ENCODE results near the gene FAM219B. TPM values are rescaled to one million over a fixed set of nuclear protein-coding genes. Genes with fewer than 3 reads are reported as not detected.

The FAM219B gene
- total and polyA plus RNA-seq, 2 experiments from 2014 or later, result 28.8 to 61.4 TPM

DNA sequence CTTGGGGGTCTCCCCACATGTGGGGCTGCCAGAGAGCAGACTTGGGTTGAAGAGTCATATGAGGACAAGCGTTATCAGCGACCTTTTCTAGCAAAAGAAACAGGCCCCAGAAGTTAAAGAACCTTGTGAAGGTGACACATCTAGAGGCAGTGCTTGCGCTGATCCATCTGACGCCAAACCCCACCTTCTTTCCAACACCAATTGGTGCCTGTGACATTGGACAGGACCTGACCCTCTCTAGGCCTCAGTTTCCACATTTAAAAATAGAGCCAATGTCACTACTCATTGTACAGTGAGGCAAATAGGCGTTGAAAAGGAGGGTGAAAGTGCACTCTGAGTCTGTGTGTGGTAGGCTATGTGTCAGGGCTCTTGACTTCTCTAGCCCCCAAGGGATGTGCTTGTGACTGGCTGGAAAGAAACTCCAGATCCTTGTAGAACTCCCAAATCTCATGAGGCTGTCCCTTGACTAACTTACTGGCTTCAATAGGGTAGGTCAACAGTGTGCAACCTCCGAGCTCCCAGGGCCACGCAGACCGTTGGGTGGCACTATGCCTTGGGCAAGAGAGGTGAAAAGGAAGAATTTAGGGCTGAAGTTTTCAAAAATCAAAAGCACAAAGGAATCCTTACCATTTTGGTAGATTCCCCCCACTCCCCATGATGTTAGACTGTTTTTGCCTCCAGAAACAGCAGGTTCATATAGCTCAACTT is 666 bp upstream of the FAM219B start:
- ATAC-seq (peak; percentile 6; the same call in 2 of the 3 replicates), DNase-seq (ENCODE audit: low spot score) (peak; percentile 34)
- no peaks in the 10 kb centered on the region for H3K27me3 ChIP-seq (ENCODE audit: insufficient read depth)
- H2AFZ ChIP-seq, result peak overlapping the region; percentile 100
- H3K79me2 ChIP-seq (replicated peaks; ENCODE audit: insufficient read depth), result peaks cover 13% of the 10 kb centered on the region
- Mint-ChIP-seq H3K4me3 (peak overlapping the region; percentile 97), H3K27me3 (ENCODE audit: insufficient read depth, low read depth, poor library complexity) (peaks cover 7% of the 10 kb centered on the region), H3K9me3 (peaks cover 6% of the 10 kb centered on the region; the same call in 2 of the 3 replicates), H3K36me3 (ENCODE audit: low read depth) (peaks cover 62% of the 10 kb centered on the region), H3K4me1 (peaks cover 16% of the 10 kb centered on the region), H3K27ac (peak overlapping the region; percentile 97)
- peaks cover 11% of the 10 kb centered on the region; the same call in 1 of the 2 replicates for H3K36me3 ChIP-seq (ENCODE audit: insufficient read depth)
- H3F3A ChIP-seq (replicated peaks; ENCODE audit: low read depth), result peaks cover 1% of the 10 kb centered on the region; the same call in 1 of the 2 replicates
- no peaks in the 10 kb centered on the region for H3K9me2 ChIP-seq (ENCODE audit: insufficient read depth)
- no peak overlapping the region; the same call in 1 of the 2 replicates for H3K27ac ChIP-seq (ENCODE audit: low read depth)
- peaks cover under 1% of the 10 kb centered on the region; the same call in 1 of the 2 replicates for H4K20me1 ChIP-seq (replicated peaks; ENCODE audit: insufficient read depth)
- H3K4me2 ChIP-seq, result peak overlapping the region; percentile 94
- TF ChIP-seq NANOG (IDR thresholded peaks at IDR 0.05; ENCODE audit: borderline replicate concordance) (no peak), ZNF331 (CRISPR knock-in tag; IDR thresholded peaks at IDR 0.05; ENCODE audit: low read depth) (no peak), STAT1 (IDR thresholded peaks at IDR 0.05; ENCODE audit: unreplicated experiment) (no peak), ZNF114 (CRISPR knock-in tag; IDR thresholded peaks at IDR 0.05) (no peak), POLR2AphosphoS5 (IDR thresholded peaks at IDR 0.05; ENCODE audit: low read depth) (no peak), CREB1 (CRISPR knock-in tag; IDR thresholded peaks at IDR 0.05; ENCODE audit: low read depth) (no peak), JUNB (IDR thresholded peaks at IDR 0.05; ENCODE audit: unreplicated experiment) (no peak)
- TF ChIP-seq, protein P1, sequence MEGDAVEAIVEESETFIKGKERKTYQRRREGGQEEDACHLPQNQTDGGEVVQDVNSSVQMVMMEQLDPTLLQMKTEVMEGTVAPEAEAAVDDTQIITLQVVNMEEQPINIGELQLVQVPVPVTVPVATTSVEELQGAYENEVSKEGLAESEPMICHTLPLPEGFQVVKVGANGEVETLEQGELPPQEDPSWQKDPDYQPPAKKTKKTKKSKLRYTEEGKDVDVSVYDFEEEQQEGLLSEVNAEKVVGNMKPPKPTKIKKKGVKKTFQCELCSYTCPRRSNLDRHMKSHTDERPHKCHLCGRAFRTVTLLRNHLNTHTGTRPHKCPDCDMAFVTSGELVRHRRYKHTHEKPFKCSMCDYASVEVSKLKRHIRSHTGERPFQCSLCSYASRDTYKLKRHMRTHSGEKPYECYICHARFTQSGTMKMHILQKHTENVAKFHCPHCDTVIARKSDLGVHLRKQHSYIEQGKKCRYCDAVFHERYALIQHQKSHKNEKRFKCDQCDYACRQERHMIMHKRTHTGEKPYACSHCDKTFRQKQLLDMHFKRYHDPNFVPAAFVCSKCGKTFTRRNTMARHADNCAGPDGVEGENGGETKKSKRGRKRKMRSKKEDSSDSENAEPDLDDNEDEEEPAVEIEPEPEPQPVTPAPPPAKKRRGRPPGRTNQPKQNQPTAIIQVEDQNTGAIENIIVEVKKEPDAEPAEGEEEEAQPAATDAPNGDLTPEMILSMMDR (conservative IDR thresholded peaks at IDR 0.05; ENCODE audit: low read depth in 2 of 2), result no peak
- TF ChIP-seq, protein P2, sequence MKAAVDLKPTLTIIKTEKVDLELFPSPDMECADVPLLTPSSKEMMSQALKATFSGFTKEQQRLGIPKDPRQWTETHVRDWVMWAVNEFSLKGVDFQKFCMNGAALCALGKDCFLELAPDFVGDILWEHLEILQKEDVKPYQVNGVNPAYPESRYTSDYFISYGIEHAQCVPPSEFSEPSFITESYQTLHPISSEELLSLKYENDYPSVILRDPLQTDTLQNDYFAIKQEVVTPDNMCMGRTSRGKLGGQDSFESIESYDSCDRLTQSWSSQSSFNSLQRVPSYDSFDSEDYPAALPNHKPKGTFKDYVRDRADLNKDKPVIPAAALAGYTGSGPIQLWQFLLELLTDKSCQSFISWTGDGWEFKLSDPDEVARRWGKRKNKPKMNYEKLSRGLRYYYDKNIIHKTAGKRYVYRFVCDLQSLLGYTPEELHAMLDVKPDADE (IDR thresholded peaks at IDR 0.05), result no peak
- TF ChIP-seq, protein P3, sequence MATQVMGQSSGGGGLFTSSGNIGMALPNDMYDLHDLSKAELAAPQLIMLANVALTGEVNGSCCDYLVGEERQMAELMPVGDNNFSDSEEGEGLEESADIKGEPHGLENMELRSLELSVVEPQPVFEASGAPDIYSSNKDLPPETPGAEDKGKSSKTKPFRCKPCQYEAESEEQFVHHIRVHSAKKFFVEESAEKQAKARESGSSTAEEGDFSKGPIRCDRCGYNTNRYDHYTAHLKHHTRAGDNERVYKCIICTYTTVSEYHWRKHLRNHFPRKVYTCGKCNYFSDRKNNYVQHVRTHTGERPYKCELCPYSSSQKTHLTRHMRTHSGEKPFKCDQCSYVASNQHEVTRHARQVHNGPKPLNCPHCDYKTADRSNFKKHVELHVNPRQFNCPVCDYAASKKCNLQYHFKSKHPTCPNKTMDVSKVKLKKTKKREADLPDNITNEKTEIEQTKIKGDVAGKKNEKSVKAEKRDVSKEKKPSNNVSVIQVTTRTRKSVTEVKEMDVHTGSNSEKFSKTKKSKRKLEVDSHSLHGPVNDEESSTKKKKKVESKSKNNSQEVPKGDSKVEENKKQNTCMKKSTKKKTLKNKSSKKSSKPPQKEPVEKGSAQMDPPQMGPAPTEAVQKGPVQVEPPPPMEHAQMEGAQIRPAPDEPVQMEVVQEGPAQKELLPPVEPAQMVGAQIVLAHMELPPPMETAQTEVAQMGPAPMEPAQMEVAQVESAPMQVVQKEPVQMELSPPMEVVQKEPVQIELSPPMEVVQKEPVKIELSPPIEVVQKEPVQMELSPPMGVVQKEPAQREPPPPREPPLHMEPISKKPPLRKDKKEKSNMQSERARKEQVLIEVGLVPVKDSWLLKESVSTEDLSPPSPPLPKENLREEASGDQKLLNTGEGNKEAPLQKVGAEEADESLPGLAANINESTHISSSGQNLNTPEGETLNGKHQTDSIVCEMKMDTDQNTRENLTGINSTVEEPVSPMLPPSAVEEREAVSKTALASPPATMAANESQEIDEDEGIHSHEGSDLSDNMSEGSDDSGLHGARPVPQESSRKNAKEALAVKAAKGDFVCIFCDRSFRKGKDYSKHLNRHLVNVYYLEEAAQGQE (IDR thresholded peaks at IDR 0.05; ENCODE audit: unreplicated experiment), result no peak
- peaks cover 6% of the 10 kb centered on the region for H3K4me1 ChIP-seq (ENCODE audit: insufficient read depth)
- H3K4me3 ChIP-seq, result peak overlapping the region; percentile 99
